DOHH2 (cell line): ENCODE data around the gene SLC17A3.

Source experiments
- EZH2phosphoT487 ChIP-seq: fragments of 200-600 bp; sonication (generic); IDR thresholded peaks from 2 replicates; pipeline ENCODE4 v1.6.1; 2017; ENCODE audit warnings: borderline replicate concordance, mild to moderate bottlenecking, antibody characterized with exemption, low read length, moderate library complexity, mixed read lengths
- TF ChIP-seq, protein P1 (sequence below): fragments of 200-600 bp; sonication (generic); IDR thresholded peaks from one replicate; pipeline ENCODE4 v1.5.1; 2014; ENCODE audit warnings: antibody characterized with exemption, mild to moderate bottlenecking, low read depth, low read length; ENCODE audit not compliant: poor library complexity, severe bottlenecking

DNA sequence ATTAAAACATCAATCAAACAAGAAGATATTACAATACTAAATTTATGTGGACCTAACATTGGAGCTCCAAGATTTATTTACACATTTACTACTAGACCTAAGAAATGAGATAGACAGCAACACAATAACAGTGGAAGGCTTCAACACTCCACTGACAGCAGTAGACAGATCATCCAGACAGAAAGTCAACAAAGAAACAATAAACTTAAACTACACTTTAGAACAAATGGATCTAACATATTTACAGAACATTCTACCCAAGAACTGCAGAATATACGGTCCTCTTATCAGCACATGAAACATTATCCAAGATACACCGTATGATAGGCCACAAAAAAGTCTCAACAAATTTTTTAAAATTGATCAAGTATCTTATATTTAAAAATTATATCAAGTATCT lies 69.2 kb downstream of the SLC17A3 start:
- TF ChIP-seq, protein P1, sequence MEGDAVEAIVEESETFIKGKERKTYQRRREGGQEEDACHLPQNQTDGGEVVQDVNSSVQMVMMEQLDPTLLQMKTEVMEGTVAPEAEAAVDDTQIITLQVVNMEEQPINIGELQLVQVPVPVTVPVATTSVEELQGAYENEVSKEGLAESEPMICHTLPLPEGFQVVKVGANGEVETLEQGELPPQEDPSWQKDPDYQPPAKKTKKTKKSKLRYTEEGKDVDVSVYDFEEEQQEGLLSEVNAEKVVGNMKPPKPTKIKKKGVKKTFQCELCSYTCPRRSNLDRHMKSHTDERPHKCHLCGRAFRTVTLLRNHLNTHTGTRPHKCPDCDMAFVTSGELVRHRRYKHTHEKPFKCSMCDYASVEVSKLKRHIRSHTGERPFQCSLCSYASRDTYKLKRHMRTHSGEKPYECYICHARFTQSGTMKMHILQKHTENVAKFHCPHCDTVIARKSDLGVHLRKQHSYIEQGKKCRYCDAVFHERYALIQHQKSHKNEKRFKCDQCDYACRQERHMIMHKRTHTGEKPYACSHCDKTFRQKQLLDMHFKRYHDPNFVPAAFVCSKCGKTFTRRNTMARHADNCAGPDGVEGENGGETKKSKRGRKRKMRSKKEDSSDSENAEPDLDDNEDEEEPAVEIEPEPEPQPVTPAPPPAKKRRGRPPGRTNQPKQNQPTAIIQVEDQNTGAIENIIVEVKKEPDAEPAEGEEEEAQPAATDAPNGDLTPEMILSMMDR = no peak
- no peak for TF ChIP-seq EZH2phosphoT487
